Measurements from ENCODE around the gene CCDC181. TPM values are rescaled to one million over a fixed set of nuclear protein-coding genes. Genes with fewer than 3 reads are reported as not detected.

CCDC181 gene
- total RNA-seq, 1 experiment from 2014 or later, result 0.39 TPM

DNA sequence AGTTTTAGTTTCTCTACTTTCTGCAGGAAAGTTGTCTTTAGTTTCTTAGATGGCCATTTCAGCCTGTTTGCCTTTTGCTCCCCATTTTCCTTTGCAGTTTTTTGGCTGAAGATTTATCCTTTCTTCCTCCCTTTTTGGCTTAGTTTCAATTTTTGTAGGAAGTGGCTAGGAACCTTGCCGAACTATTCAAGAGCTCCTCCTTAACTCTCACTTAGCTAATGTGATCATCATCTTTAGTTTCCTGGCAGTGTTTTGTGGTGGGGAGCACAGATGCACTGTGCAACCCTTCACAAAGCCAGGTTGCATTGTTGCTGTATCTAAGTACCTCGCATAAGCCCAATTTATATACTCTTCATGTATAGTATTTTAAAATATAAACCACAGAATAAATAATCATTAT is 28.8 kb upstream of the CCDC181 start:
- Histone ChIP-seq H3K27me3 (ENCODE audit: control insufficient read depth, insufficient read depth, low read length) (no peaks in the 10 kb centered on the region; the same call in 1 of the 2 replicates), H3K27ac (ENCODE audit: low read length) (no peak overlapping the region), H3K4me3 (ENCODE audit: low read depth in 2 of 2, low read length in 2 of 2) (no peak overlapping the region), H3K36me3 (ENCODE audit: control insufficient read depth, insufficient read depth, low read length) (no peaks in the 10 kb centered on the region), H3K4me1 (ENCODE audit: control insufficient read depth, insufficient read depth, low read length) (peaks cover 12% of the 10 kb centered on the region), H3K9me3 (ENCODE audit: control insufficient read depth, insufficient read depth, low read depth, low read length) (peaks cover 16% of the 10 kb centered on the region; the same call in 1 of the 2 replicates)
- TF ChIP-seq TCF7L2 (IDR thresholded peaks at IDR 0.05; ENCODE audit: low read depth, low read length) (no peak), SIN3A (IDR thresholded peaks at IDR 0.05; ENCODE audit: borderline replicate concordance, insufficient read depth, low read depth, low read length) (no peak), POLR2AphosphoS5 (IDR thresholded peaks at IDR 0.05; ENCODE audit: low read depth, low read length) (no peak)
- TF ChIP-seq, protein P1, sequence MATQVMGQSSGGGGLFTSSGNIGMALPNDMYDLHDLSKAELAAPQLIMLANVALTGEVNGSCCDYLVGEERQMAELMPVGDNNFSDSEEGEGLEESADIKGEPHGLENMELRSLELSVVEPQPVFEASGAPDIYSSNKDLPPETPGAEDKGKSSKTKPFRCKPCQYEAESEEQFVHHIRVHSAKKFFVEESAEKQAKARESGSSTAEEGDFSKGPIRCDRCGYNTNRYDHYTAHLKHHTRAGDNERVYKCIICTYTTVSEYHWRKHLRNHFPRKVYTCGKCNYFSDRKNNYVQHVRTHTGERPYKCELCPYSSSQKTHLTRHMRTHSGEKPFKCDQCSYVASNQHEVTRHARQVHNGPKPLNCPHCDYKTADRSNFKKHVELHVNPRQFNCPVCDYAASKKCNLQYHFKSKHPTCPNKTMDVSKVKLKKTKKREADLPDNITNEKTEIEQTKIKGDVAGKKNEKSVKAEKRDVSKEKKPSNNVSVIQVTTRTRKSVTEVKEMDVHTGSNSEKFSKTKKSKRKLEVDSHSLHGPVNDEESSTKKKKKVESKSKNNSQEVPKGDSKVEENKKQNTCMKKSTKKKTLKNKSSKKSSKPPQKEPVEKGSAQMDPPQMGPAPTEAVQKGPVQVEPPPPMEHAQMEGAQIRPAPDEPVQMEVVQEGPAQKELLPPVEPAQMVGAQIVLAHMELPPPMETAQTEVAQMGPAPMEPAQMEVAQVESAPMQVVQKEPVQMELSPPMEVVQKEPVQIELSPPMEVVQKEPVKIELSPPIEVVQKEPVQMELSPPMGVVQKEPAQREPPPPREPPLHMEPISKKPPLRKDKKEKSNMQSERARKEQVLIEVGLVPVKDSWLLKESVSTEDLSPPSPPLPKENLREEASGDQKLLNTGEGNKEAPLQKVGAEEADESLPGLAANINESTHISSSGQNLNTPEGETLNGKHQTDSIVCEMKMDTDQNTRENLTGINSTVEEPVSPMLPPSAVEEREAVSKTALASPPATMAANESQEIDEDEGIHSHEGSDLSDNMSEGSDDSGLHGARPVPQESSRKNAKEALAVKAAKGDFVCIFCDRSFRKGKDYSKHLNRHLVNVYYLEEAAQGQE (IDR thresholded peaks at IDR 0.05; ENCODE audit: insufficient read depth in 1 of 2, low read depth in 2 of 2, low read length in 1 of 2), result no peak
- TF ChIP-seq, protein P2, sequence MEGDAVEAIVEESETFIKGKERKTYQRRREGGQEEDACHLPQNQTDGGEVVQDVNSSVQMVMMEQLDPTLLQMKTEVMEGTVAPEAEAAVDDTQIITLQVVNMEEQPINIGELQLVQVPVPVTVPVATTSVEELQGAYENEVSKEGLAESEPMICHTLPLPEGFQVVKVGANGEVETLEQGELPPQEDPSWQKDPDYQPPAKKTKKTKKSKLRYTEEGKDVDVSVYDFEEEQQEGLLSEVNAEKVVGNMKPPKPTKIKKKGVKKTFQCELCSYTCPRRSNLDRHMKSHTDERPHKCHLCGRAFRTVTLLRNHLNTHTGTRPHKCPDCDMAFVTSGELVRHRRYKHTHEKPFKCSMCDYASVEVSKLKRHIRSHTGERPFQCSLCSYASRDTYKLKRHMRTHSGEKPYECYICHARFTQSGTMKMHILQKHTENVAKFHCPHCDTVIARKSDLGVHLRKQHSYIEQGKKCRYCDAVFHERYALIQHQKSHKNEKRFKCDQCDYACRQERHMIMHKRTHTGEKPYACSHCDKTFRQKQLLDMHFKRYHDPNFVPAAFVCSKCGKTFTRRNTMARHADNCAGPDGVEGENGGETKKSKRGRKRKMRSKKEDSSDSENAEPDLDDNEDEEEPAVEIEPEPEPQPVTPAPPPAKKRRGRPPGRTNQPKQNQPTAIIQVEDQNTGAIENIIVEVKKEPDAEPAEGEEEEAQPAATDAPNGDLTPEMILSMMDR (IDR thresholded peaks at IDR 0.05), result no peak
- POLR2A ChIA-PET, result no interaction called here
- in situ Hi-C loops (cut with HindIII; ENCODE audit: low pct_unique_long_range_greater_than_20kb, low sequenced_read_pairs), result no loop called here
- BruUV-seq (replicated peaks), result no TSS peak
- ATAC-seq (no peak), DNase-seq (ENCODE audit: low read depth, low spot score) (no peak)
- CTCF ChIA-PET, result no interaction called here
- intact Hi-C loops (cut with micrococcal nuclease; ENCODE audit: unreplicated experiment), result no loop called here

DNA sequence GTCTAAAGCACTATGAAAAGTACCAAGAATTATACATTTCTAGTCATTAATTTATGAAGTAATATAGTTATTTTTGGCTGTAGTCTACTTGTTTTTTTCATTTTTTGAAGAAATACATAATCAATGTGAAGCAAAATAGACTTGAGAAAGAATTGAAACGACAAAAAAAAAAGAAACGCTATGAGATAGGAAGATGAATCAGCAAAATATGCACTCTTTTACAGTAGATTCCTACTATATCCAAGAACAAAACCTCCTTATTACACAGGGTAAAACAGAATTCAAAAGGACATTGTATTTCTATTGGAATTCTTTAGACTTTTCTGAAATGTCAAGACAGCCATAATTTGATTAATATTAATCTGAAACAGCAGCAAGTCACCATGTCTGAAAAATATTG is 25.6 kb upstream of the CCDC181 start:
- Histone ChIP-seq H3K9me3 (ENCODE audit: control insufficient read depth, insufficient read depth, low read depth, low read length) (peaks cover 11% of the 10 kb centered on the region; the same call in 1 of the 2 replicates), H3K27ac (ENCODE audit: low read length) (no peak overlapping the region), H3K4me3 (ENCODE audit: low read depth in 2 of 2, low read length in 2 of 2) (no peak overlapping the region), H3K27me3 (ENCODE audit: control insufficient read depth, insufficient read depth, low read length) (no peaks in the 10 kb centered on the region; the same call in 1 of the 2 replicates), H3K36me3 (ENCODE audit: control insufficient read depth, insufficient read depth, low read length) (no peaks in the 10 kb centered on the region), H3K4me1 (ENCODE audit: control insufficient read depth, insufficient read depth, low read length) (no peaks in the 10 kb centered on the region)
- ChIA-PET CTCF (no interaction called here), POLR2A (no interaction called here)
- intact Hi-C loops (cut with micrococcal nuclease; ENCODE audit: unreplicated experiment) (no loop called here), in situ Hi-C loops (cut with HindIII; ENCODE audit: low pct_unique_long_range_greater_than_20kb, low sequenced_read_pairs) (no loop called here)
- TF ChIP-seq SIN3A (IDR thresholded peaks at IDR 0.05; ENCODE audit: borderline replicate concordance, insufficient read depth, low read depth, low read length), result no peak
- TF ChIP-seq POLR2AphosphoS5 (IDR thresholded peaks at IDR 0.05; ENCODE audit: low read depth, low read length), result no peak
- TF ChIP-seq TCF7L2 (IDR thresholded peaks at IDR 0.05; ENCODE audit: low read depth, low read length), result no peak
- TF ChIP-seq, protein P1 (IDR thresholded peaks at IDR 0.05; ENCODE audit: insufficient read depth in 1 of 2, low read depth in 2 of 2, low read length in 1 of 2), result no peak
- TF ChIP-seq, protein P2 (IDR thresholded peaks at IDR 0.05), result no peak
- BruUV-seq (replicated peaks), result no TSS peak
- DNase-seq (ENCODE audit: low read depth, low spot score) (no peak), ATAC-seq (no peak)

All from Panc1 (cell line).